Mucosa of descending colon (tissue), 3 donors: ENCODE data around the gene NRG2. TPM values are rescaled to one million over a fixed set of nuclear protein-coding genes. Genes with fewer than 3 reads are reported as not detected.

ENCODE experiments used
- ATAC-seq: fragments of 200-7000 bp; cut with Tn5 transposase; one replicate; pipeline ENCODE4 v1.9.1; 2020; ENCODE audit warnings: mild to moderate bottlenecking, moderate library complexity
- DNase-seq, 3 donors: peaks; one replicate each; pipeline ENCODE4 v3.0.0-alpha.2; 2020
- H3K36me3 ChIP-seq: fragments of 200-600 bp; one replicate; pipeline ENCODE4 v1.8.0; 2021; ENCODE audit warnings: low read depth, mild to moderate bottlenecking
- H3K4me1 ChIP-seq: fragments of 200-600 bp; one replicate; pipeline ENCODE4 v1.8.0; 2021; ENCODE audit warnings: low read depth, mild to moderate bottlenecking
- H3K4me3 ChIP-seq: fragments of 200-600 bp; one replicate; pipeline ENCODE4 v1.8.0; 2021; ENCODE audit warnings: mild to moderate bottlenecking
- H3K9me3 ChIP-seq: fragments of 200-600 bp; one replicate; pipeline ENCODE4 v1.8.0; 2021; ENCODE audit warnings: mild to moderate bottlenecking
- CTCF ChIP-seq: fragments of 200-600 bp; IDR thresholded peaks from one replicate; pipeline ENCODE4 v1.8.0; 2022; ENCODE audit warnings: antibody characterized with exemption, mild to moderate bottlenecking
- intact Hi-C, 2 donors: fragments of 100-400 bp; cut with DNase I in 1 of 2; cut with micrococcal nuclease in 1 of 2; formaldehyde crosslinking; loops; one replicate each; pipeline versions ENCODE4 v1.11.0 to v1.11.1; 2022; cut with DNase I, micrococcal nuclease
- total RNA-seq, 3 donors: library from RNA; stranded (reverse); fragmentation: NEBNext Ultra II Directional in 2 of 3; extraction: Animal tissue kit (Norgen Biotek cat#: 25700) in 2 of 3; gene quantifications; one replicate each; pipeline versions ENCODE4 v1.2.1 to v1.2.4, GENCODE V29; 2021 to 2023
- donor health status: DM: no; HTN: no; CAD: no; lungs with moderate emphysema.
- donor health status: DM: no; HTN: no; CAD: no.
- donor health status: DM: no; HTN: yes; CAD: no.

Gene NRG2
- total RNA-seq, 3 donors from 2014 or later = 0.52 to 7.3 (median 0.89) TPM

- Histone ChIP-seq H3K36me3 (no peaks in the 10 kb centered on the region), H3K9me3 (no peaks in the 10 kb centered on the region), H3K4me1 (no peaks in the 10 kb centered on the region), H3K4me3 (no peak overlapping the region)
- DNase-seq = no peak
- ATAC-seq = no peak
- TF ChIP-seq CTCF = no peak
- intact Hi-C loops = no loop called here
Observed at GRCh38 chr5:140024928-140025327, 18.2 kb downstream of the NRG2 start.

GRCh38 chr5:140023611-140024191 lies 19.4 kb downstream of the NRG2 start:
- Histone ChIP-seq H3K36me3 (no peaks in the 10 kb centered on the region), H3K4me3 (no peak overlapping the region), H3K4me1 (no peaks in the 10 kb centered on the region), H3K9me3 (no peaks in the 10 kb centered on the region)
- ATAC-seq = no peak
- intact Hi-C loops = no loop called here
- DNase-seq = no peak
- TF ChIP-seq CTCF = no peak

DNA sequence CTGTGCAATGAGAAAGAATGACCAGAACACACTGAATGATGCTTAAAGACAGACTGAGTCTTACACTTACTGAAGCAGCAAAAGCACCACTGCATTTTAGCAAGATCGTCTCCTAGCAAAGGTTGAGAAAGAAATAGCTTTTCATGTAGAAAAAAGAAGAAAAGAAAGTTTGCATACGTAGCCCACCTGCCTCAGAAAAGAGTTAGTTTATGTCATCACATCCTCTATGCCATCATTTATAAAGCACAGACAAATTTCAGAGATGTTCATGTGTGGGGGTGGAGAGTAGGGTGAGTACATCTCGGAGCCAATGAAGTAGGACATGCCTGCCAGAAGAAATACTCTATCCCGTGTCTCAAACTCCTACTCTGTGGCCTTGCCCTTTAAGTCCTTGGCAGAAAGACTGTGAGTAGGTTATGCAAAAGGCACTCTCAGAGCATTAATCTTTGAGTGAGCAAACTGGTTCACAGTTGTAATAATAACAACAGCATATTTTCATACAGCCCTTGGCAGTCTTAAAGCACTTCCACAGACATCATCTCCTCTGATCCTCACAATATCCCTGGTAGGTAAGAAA lies 22.4 kb downstream of the NRG2 start:
- Histone ChIP-seq H3K36me3 (no peaks in the 10 kb centered on the region), H3K9me3 (no peaks in the 10 kb centered on the region), H3K4me1 (no peaks in the 10 kb centered on the region), H3K4me3 (no peak overlapping the region)
- intact Hi-C loops = no loop called here
- ATAC-seq (no peak), DNase-seq (no peak)
- TF ChIP-seq CTCF = no peak

GRCh38 chr5:140018920-140019644 lies 24.0 kb downstream of the NRG2 start:
- H3K36me3 ChIP-seq = no peaks in the 10 kb centered on the region
- no peak overlapping the region for H3K4me3 ChIP-seq
- no peaks in the 10 kb centered on the region for H3K9me3 ChIP-seq
- no peak for ATAC-seq
- intact Hi-C loops = no loop called here
- TF ChIP-seq CTCF = no peak
- no peaks in the 10 kb centered on the region for H3K4me1 ChIP-seq
- no peak for DNase-seq

GRCh38 chr5:140018517-140018916 lies 24.6 kb downstream of the NRG2 start:
- no peaks in the 10 kb centered on the region for H3K4me1 ChIP-seq
- no peaks in the 10 kb centered on the region for H3K9me3 ChIP-seq
- no peak for TF ChIP-seq CTCF
- DNase-seq (no peak), ATAC-seq (no peak)
- H3K36me3 ChIP-seq = no peaks in the 10 kb centered on the region
- no peak overlapping the region for H3K4me3 ChIP-seq
- intact Hi-C loops = no loop called here
